ENCODE data around the gene NAA16. TPM values are rescaled to one million over a fixed set of nuclear protein-coding genes. Genes with fewer than 3 reads are reported as not detected.
"Not testable (repeated sequence)": the region's sequence is repeated elsewhere in the genome, so short reads cannot be mapped to it uniquely, and the experiment has no call there.

Gene NAA16
- total and polyA plus RNA-seq, 9 donors: 14.5 to 31.1 (median 25.9) TPM

GRCh38 chr13:41271456-41272285 lies 39.4 kb upstream of the NAA16 start:
- Histone ChIP-seq H3K27me3 (no peaks in the 10 kb centered on the region), H3K9me3 (peaks cover 0 to 3% of the 10 kb centered on the region in 2 donors), H3K4me3 (no peak overlapping the region), H3K36me3 (no peaks in the 10 kb centered on the region), H3K27ac (no peak overlapping the region), H3K4me1 (ENCODE audit: insufficient read depth) (no peaks in the 10 kb centered on the region)
- 70 to 87% (median 72%) methylated on average over 6 of the region's 6 CpGs for whole genome bisulfite sequencing, 3 donors
- no peak for DNase-seq
- intact Hi-C loops (cut with DNase I): no loop called here
- TF ChIP-seq POLR2A (IDR thresholded peaks at IDR 0.05) (no peak), CTCF (IDR thresholded peaks at IDR 0.05) (no peak), EP300 (IDR thresholded peaks at IDR 0.05) (no peak)

GRCh38 chr13:41273831-41274441 lies 37.1 kb upstream of the NAA16 start:
- WGBS, 3 donors: 82 to 84% (median 84%) methylated on average over 3 of the region's 3 CpGs
- H3K27me3 ChIP-seq: no peaks in the 10 kb centered on the region
- peaks cover 0 to 3% of the 10 kb centered on the region in 2 donors for H3K9me3 ChIP-seq
- no peak overlapping the region for H3K27ac ChIP-seq
- no peak for TF ChIP-seq EP300 (IDR thresholded peaks at IDR 0.05)
- no peak for TF ChIP-seq POLR2A (IDR thresholded peaks at IDR 0.05)
- intact Hi-C loops (cut with DNase I): no loop called here
- no peak for DNase-seq
- H3K4me3 ChIP-seq: no peak overlapping the region
- H3K36me3 ChIP-seq: no peaks in the 10 kb centered on the region
- H3K4me1 ChIP-seq (ENCODE audit: insufficient read depth): no peaks in the 10 kb centered on the region

- H3K4me3 ChIP-seq: no peak overlapping the region
- no peaks in the 10 kb centered on the region for H3K9me3 ChIP-seq
- 84 to 92% (median 89%) methylated on average over 11 of the region's 11 CpGs for WGBS, 3 donors
- no peaks in the 10 kb centered on the region for H3K36me3 ChIP-seq
- H3K27ac ChIP-seq: no peak overlapping the region
- TF ChIP-seq CTCF (IDR thresholded peaks at IDR 0.05) (no peak), EP300 (IDR thresholded peaks at IDR 0.05) (no peak), POLR2A (IDR thresholded peaks at IDR 0.05) (no peak)
- H3K27me3 ChIP-seq: no peaks in the 10 kb centered on the region
- no peaks in the 10 kb centered on the region for H3K4me1 ChIP-seq (ENCODE audit: insufficient read depth)
- no peak for DNase-seq
- intact Hi-C loops (cut with DNase I): no loop called here
These were observed 36.2 kb upstream of the NAA16 start for GRCh38 chr13:41274881-41275280.

GRCh38 chr13:41276824-41277223 lies 34.2 kb upstream of the NAA16 start:
- Histone ChIP-seq H3K4me3 (no peak overlapping the region), H3K36me3 (no peaks in the 10 kb centered on the region), H3K4me1 (ENCODE audit: insufficient read depth) (no peaks in the 10 kb centered on the region), H3K27me3 (no peaks in the 10 kb centered on the region), H3K27ac (no peak overlapping the region), H3K9me3 (no peaks in the 10 kb centered on the region)
- TF ChIP-seq EP300 (IDR thresholded peaks at IDR 0.05) (no peak), POLR2A (IDR thresholded peaks at IDR 0.05) (no peak), CTCF (IDR thresholded peaks at IDR 0.05) (no peak)
- no peak for DNase-seq
- intact Hi-C loops (cut with DNase I): no loop called here

GRCh38 chr13:41279156-41279555 lies 31.9 kb upstream of the NAA16 start:
- DNase-seq; intact Hi-C loops (cut with DNase I); H3K4me1 ChIP-seq (ENCODE audit: insufficient read depth); H3K27me3 ChIP-seq; H3K27ac ChIP-seq; H3K4me3 ChIP-seq; H3K36me3 ChIP-seq; H3K9me3 ChIP-seq: not testable (repeated sequence)
- 52 to 56% (median 54%) methylated on average over 2 of the region's 2 CpGs for WGBS, 3 donors
